SKM-1 treated with dmso at 0.1 percent for 144 hours (cell line): ENCODE measurements around the gene TP53.
A peak's percentile ranks its signal among the peaks of the same experiment; 100 is the strongest.
"Not testable (repeated sequence)": the region's sequence is repeated elsewhere in the genome, so short reads cannot be mapped to it uniquely, and the experiment has no call there.

Source experiments
- DNase-seq: peaks from one replicate; lab custom pipeline; 2025; ENCODE audit not compliant: unreplicated experiment; lab: John Stamatoyannopoulos, UW

Gene TP53

DNA sequence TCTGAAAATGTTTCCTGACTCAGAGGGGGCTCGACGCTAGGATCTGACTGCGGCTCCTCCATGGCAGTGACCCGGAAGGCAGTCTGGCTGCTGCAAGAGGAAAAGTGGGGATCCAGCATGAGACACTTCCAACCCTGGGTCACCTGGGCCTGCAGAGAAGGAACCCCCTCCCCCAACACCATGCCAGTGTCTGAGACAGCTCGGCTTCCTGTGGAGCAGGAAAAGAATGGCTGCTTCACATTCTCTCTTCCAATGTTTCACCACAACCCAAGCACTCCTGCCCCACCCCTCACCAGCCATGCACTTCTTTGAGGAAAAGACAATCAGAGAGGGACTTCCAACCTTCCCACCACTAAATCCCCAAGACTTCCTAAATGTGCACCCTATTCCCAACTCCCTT lies 10.8 kb downstream of the TP53 start:
- no peak for DNase-seq

DNA sequence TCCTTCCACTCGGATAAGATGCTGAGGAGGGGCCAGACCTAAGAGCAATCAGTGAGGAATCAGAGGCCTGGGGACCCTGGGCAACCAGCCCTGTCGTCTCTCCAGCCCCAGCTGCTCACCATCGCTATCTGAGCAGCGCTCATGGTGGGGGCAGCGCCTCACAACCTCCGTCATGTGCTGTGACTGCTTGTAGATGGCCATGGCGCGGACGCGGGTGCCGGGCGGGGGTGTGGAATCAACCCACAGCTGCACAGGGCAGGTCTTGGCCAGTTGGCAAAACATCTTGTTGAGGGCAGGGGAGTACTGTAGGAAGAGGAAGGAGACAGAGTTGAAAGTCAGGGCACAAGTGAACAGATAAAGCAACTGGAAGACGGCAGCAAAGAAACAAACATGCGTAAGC lies 12.4 kb downstream of the TP53 start:
- DNase-seq = no peak

DNA sequence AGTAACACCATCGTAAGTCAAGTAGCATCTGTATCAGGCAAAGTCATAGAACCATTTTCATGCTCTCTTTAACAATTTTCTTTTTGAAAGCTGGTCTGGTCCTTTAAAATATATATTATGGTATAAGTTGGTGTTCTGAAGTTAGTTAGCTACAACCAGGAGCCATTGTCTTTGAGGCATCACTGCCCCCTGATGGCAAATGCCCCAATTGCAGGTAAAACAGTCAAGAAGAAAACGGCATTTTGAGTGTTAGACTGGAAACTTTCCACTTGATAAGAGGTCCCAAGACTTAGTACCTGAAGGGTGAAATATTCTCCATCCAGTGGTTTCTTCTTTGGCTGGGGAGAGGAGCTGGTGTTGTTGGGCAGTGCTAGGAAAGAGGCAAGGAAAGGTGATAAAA lies 14.1 kb downstream of the TP53 start:
- peak; percentile 0 for DNase-seq

DNA sequence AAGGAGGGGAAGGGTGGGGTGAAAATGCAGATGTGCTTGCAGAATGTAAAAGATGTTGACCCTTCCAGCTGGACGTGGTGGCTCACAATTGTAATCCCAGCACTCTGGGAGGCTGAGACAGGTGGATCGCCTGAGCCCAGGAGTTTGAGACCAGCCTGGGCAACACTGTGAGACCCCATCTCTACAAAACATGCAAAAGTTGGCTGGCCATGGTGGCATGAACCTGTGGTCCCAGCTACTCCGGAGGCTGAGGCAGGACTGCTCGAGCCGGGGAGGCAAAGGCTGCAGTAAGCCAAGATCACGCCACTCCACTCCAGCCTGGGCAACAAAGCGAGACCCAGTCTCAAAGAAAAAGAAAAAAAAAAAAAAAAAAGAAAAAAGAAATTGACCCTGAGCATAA lies 18.8 kb downstream of the TP53 start:
- no peak for DNase-seq

DNA sequence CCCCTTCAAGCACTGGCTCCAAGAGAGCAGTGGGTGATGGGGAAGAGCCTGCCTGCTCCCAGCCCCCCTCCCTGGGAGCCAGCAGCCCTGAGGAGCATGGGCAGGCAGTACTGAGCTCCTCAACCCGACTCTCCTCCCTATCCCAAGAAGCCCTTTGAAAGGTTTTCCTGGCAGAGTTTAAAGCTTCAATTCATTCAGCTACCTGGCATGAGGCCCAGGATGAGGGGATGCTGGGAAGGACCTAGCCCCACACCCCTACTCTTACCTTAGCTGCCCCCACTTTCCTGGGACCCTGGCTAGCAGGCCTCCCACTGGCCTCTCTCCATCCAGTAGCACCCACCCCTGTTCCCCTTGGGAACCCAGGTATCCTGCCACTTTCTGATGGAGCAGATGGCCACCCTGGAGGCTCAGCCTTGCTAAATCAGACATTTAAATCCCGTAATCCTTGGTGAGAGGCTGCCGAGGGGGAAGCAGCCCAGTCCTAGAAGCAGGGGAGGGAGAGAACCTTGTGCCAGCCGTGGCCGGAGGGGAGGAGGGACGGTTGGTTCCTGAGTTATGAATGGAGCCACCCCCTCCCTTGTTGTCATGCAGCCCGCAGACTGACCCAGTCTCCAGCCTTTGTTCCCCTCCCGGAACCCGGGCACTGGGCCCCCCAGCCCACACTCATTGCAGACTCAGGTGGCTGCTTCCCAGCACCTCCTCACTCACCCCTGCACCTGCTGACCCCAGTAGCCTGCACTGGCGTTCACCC lies 19.5 kb downstream of the TP53 start:
- DNase-seq = no peak

DNA sequence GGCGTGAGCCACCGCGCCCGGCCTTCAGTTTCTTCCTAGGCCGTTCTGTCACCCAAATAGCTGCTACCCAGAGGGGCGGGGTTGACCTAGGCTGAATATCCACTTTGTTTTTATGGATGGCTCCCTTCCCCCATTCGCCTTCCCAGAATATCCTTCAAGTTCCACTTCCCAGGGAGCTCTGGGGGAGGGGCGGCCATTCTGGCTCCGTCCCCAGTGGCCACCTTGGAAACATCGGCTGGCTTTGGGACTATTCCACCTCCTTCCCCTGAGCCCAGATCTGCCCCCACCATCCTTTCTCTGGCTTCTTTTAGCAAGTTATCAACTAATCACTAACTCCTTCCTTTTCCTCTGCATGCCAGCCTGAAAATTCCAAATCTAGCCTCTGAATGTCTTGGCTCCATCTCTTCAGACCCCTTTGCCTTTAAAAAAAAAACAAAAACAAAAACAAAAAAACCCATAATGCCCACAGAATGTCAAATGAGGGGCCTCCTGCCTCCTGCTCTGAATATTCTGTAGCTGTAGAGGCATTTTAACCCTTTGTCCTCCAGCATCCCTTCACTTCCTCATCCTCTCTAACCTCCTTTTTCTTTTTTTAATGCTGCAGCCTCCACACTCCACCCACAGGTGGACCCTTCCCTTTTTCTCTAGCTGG lies 30.2 kb downstream of the TP53 start:
- no peak for DNase-seq

DNA sequence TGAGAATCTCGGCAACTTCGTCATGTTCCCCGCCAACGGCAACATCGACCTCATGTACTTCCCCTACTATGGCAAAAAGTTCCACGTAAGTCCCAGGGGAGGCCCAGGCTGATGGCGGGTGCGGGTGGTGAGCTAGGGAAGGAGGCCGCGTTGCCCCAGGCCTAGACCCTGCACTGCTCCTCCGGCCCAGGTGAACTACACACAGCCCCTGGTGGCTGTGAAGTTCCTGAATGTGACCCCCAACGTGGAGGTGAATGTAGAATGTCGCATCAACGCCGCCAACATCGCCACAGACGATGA lies 31.8 kb downstream of the TP53 start:
- DNase-seq = no peak

DNA sequence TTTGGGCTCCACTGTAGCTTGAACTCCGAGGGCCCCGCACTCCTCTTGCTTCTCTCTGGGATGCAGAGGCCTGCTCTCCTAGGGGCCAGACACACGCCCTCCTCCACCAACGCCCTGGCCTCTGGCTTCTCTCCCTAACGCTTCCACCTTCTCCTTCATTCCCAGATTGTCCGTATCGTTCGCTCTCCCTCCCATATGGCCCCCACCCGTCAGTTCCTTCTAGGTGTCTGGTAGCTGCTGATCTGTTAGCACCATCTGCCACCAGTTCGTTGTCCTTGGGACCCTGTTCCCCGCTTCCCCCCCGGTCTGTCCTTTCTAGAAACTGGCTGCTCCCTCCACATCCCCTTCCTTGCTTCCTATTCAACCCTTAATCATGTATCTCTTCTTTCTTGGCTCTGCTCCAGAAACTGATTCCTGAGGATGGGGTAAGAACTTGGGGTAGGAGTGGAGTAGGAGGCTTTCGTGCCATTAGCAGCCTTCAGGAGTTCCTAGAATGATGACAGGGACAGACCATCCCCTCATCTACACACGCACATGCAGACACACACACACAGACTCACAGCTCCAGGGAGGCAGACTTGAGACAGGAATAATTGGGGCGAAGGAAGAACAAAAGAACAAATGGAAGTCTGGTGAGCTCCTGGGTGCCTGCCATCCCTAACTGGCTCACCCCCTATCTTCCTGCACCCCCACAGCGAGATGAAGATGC lies 32.3 kb downstream of the TP53 start:
- no peak for DNase-seq

DNA sequence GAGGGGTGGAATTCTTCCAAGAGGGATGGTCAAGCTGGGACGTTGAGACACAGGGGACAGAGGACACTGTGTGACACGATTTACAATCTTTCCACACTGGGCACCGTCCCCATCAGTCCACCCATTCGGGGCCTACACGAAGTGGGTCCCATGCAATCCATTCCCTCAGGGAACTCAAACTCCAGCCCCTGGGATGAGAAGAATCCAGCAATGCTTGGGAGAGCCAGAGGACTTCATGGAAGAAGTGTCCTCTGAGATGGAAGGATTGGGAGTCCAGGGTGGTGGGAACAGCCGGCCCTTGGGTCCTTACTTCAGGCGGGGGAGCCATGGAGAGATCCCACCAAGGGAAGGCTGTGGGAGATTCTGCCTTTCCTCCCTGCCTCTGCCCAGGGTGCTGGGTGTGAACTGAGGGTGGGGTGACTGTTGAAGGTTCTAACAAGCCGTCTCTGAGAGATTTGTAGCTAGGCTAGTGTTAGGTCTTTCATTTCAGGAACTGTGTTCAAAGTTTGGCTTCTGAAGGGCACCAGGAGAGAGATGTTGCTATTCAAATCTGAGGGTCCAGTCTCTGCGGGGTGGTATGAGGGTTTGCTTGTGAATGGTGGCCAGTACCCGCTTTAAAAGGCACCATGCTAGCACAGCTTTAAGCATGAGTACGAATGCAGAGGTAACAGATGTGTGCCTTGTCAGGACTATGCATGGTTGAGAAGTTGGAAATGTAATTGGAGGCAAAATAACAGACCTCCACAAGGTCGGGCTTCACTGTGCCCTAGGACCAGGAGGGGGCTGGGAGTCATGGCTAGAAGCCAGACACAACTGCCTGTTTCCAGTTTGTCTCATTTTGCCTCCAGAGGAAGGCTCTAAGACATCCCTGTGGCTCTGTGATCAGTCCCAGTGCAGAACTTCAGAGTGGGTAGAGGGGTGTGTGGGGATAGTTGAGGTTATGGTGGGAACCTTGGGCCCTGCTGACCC lies 34.6 kb downstream of the TP53 start:
- no peak for DNase-seq

DNA sequence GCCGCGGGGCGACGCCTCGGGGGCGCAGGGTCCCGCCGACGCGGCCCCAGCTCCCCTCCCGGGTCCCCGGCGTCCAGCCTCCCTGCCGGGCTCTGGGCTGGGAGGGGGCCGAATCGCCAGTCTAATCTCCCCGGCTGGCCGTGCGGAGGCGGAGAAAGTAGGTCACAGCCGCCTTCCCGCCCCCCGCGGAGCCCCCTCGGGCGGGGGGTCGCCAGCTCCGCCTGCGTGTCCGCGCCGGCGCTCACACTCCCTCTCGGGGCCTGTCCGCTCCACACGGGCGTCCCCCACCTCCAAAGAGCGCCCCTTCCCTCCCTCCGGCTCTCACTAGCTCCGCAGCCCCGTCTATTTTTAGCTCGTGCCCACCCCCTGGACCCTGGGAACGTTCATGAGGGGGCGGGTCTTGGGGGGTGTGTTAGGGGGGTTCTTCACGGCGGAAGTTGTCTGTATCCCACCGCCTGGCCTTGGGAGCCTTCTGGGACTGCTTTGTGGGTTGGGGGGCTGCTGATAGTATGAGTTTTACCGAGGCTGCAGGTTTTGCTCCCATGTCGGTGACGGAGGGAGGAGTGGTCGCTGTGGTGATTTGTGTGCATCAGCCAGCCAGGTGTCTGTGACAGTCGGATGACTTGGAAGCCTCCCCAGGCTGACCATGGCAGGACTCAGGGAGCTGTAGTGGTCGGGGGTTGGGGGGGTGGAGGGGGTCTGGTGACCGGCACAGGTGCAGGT lies 35.5 kb downstream of the TP53 start:
- no peak for DNase-seq

DNA sequence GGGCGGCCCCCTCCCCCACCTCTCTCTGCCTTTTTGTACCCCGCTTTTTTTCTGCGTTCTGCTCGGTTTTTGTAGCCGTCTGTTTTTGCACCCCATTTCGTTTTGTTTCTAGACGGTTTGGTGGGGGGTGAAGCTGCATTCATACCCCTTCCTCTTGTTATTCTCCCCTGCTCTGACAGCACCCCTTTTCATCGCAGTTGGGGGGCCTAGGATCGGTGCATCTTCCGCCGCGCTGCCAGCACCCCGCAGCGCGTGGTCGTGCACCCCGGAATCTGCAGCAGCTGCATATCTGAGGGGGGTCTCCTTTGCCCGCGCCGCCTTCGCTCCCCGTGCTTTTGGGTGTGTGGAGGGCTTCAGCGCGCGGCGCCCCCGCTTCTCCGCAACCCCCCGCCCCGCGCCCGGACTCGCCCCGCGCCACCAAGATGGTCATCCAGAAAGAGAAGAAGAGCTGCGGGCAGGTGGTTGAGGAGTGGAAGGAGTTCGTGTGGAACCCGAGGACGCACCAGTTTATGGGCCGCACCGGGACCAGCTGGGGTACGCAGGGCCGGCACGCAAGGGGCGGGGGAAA lies 36.1 kb downstream of the TP53 start:
- no peak for DNase-seq

DNA sequence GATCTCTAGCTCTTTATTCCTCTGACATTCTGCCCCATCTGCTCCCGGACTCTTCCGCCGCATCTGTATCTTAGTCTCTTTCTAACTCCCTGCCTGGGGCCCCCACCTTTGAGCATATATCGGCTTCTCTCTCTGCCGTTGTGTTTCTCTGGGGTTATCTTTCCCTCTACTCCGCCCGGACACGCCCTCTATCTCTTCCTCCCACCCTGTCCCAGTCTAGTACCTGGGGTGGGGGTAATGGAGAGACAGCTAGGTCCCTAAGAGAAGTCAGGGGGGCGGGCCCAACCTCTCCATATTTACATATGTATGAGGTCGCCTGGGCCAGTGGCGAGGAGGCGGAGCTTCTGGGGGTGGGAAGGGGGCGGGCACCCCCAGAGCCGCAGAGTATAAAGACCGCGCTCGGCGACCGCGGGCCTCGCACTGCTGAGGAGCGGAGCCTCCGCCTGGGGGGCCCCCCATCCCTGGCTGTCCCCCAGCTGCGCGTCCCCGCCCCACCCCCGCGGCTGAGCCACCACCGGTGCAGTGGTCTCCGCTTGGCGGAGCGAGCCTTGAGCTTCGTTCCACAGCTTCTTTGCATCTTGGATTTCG lies 36.7 kb downstream of the TP53 start, which contains the start of gene ATP1B2:
Gene ATP1B2 (plus strand): TSS at position 418 of the 588 bp plus-strand sequence. CDS start 593 bp downstream, outside the sequence.
- no peak for DNase-seq

DNA sequence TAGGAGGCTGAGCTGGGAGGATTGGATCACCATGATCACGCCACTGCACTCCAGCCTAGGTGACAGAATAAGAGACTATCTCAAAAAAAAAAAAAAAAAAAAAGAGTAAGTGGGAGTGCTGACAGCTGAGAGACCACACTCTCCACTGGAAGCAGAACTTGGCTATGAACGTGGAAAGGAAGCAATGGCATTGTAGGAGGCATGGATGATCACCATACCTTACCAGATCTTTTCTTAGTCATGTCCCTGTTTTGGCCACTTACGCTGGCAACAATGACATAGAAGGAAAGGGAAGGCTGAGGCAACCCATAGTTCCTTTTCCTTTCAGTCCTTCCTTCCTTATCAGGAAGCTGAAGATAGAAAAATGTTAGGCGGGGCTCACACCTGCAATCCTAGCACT lies 40.3 kb downstream of the TP53 start:
- DNase-seq = no peak

DNA sequence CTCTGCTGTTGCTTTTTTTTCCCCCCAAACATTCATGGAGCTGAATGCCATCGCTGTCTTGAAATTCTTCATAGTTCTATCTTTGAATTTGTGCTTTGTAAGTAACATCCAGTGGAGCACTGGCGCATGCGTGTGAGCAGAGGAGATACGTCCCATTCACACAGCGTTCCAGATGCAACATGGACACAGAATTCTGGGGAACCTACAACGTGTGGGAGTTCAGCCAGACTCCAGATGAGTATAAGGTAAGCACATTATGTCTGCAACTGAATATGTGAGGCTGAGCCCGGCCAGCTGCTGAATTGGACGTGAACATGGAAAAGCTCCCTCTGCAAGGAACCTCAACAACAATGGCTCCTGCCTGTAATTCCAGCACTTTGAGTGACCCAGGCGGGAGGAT lies 40.8 kb downstream of the TP53 start:
- DNase-seq = no peak

DNA sequence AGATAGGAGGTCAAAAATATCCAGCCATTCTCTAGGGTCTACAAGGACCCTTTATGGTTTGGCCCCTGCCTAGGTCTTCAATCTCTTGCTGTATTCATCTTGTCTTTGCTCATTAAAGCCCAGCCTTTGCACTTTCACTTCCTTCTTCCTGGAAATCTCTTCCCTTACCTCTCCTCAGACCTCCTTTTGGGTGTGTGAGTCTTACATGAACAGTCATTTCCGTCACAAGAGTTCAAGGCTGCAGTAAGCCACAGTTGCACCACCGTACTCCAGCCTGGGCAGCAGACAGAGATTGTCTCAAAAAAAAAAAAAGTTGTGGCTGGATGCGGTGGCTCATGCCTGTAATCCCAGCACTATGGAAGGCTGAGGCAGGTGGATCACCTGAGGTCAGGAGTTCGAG lies 42.5 kb downstream of the TP53 start:
- peak; percentile 38 for DNase-seq

DNA sequence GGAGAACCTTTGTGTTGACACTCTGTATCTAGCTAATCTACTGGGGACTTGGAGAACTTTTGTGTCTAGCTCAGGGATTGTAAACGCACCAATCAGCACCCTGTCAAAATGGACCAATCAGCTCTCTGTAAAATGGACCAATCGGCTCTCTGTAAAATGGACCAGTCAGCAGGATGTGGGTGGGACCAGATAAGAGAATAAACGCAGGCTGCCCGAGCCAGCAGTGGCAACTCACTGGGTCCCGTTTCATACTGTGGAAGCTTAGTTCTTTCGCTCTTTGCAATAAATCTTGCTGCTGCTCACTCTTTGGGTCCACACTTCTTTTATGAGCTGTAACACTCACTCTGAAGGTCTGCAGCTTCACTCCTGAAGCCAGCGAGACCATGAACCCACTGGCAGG lies 45.7 kb downstream of the TP53 start:
- not testable (repeated sequence) for DNase-seq

DNA sequence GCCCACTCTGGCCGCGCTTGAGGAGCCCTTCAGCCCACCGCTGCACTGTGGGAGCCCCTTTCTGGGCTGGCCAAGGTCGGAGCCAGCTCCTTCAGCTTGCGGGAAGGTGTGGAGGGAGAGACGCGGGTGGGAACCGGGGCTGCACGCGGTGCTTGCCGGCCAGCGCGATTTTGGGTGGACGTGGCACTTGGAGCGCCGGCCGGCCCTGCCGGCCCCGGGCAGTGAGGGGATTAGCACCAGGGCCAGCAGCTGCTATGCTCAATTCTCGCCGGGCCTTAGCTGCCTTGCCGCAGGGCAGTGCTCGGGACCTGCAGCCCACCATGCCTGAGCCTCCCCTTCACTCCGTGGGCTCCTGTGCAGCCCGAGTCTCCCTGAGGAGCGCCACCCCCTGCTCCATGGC lies 46.5 kb downstream of the TP53 start:
- DNase-seq = no peak

DNA sequence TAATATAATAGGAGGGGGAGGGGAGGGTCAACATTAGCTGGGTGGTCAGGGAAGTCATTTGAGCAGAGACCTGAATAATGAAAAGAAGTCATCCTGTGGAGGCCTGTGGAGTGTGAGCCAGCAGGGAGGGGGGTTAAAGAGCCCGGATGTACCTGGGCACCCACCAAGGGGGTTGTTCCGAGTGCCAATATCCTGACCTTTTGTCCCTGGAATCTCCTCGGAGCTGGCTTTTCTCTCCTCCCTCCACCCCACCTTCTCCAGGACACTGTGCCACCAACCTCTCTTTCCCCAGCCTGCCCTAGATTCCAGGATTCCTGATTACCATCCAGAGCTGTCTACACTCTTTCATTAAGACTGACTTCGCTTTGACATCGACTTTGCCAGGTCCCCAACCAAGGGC lies 51.1 kb downstream of the TP53 start:
- DNase-seq = no peak

DNA sequence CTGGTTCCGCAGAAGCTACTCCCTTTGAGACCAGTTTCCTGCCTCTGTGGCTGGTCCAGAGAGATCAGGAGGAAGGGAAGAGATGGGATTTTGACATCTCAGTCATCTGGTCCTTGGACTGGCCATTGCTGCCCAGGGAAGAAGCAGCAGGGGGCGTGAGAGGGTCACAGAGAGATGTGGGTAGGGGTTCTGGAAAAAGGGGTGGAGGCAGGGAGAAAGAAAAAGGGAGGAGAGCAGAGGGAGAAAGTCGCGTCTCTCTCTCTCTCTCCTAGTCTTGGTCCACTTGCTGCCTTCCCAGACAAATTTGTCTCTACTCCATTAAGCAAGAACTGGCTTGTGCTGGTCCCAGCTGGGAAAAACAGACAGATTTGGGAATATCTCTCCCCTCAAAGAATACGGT lies 52.9 kb downstream of the TP53 start:
- no peak for DNase-seq

DNA sequence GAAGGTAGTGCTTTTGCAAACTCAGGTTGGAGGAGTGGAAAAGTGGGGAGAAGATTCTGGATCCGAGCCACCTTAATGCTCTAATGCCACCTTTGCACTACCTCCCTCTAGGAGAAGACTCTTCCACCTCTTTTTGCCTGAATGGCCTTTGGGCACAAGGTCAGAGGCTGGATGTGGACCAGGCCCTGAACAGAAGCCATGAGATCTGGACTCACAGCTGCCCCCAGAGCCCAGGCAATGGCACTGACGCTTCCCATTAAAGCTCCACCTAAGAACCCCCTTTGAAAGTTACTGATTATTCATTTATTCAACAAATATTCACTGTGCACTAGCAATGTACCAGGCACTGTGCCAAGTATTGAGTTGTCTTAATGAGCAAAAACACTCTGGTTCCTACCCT lies 54.2 kb downstream of the TP53 start:
- no peak for DNase-seq
